GM06990 (cell line): ENCODE measurements around the gene EPHA7.

Source experiments
- DNase-seq: peaks from one replicate; pipeline ENCODE4 v3.0.0-alpha.2; 2011; ENCODE audit not compliant: insufficient read length; ENCODE audit errors: extremely low read depth
- H3K27me3 ChIP-seq: replicated peaks from 2 replicates; pipeline ENCODE4 v1.6.0; 2011; ENCODE audit warnings: low read length; ENCODE audit not compliant: control insufficient read depth, insufficient read depth
- H3K36me3 ChIP-seq: 2 replicates; pipeline ENCODE4 v1.5.1; 2011; ENCODE audit warnings: low read length; ENCODE audit not compliant: control insufficient read depth, insufficient read depth
- H3K4me3 ChIP-seq: replicated peaks from 2 replicates; pipeline ENCODE4 v1.5.1; 2011; ENCODE audit warnings: low read depth, mild to moderate bottlenecking, control low read depth, low read length
- TF ChIP-seq, protein P1 (sequence below): IDR thresholded peaks from 2 replicates; pipeline ENCODE4 v1.5.1; 2011; ENCODE audit warnings: low read length, control low read depth, mild to moderate bottlenecking, inconsistent platforms; ENCODE audit not compliant: insufficient read depth, poor library complexity, severe bottlenecking

The EPHA7 gene

DNA sequence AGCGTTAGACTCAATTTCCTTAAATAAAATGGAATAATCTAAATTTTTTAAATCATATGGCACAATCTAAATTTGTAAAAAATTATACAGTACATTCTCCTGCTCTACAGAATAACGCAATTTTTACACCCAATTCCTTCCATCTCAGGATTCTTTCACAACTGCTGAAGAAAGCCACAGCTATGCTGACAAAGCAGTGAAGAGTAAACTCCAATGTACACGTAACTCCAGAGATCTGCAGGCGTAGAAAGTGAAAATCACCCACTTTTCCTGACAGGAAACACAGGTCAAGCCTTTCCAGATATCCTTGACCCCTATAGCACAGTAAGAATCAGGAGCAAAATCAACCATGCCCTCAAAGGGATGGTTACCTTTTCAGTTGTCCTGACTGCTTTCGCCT is 27.4 kb downstream of the EPHA7 start:
- H3K36me3 ChIP-seq = no peaks in the 10 kb centered on the region
- no peak for DNase-seq
- H3K27me3 ChIP-seq = no peaks in the 10 kb centered on the region
- H3K4me3 ChIP-seq = no peak overlapping the region
- TF ChIP-seq, protein P1, sequence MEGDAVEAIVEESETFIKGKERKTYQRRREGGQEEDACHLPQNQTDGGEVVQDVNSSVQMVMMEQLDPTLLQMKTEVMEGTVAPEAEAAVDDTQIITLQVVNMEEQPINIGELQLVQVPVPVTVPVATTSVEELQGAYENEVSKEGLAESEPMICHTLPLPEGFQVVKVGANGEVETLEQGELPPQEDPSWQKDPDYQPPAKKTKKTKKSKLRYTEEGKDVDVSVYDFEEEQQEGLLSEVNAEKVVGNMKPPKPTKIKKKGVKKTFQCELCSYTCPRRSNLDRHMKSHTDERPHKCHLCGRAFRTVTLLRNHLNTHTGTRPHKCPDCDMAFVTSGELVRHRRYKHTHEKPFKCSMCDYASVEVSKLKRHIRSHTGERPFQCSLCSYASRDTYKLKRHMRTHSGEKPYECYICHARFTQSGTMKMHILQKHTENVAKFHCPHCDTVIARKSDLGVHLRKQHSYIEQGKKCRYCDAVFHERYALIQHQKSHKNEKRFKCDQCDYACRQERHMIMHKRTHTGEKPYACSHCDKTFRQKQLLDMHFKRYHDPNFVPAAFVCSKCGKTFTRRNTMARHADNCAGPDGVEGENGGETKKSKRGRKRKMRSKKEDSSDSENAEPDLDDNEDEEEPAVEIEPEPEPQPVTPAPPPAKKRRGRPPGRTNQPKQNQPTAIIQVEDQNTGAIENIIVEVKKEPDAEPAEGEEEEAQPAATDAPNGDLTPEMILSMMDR = no peak

DNA sequence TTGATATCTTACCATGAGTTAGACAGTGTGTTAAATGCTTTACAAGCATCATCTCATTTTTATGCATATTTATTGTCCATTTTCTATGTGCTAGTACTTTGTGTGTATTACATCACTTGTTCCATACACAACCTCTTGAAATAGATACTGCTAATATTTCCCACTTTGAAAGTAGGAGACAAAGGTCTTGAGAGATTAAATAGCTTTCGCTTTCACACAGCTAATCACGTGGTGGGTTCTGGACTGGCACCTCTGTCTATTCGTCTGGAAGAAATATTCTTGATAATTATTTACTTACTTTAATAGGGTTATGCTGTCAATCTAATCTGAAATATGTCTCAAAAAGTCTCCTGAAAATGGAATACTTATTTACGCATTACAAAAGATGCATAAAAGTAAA is 30.2 kb downstream of the EPHA7 start:
- Histone ChIP-seq H3K36me3 (no peaks in the 10 kb centered on the region), H3K4me3 (no peak overlapping the region), H3K27me3 (no peaks in the 10 kb centered on the region)
- DNase-seq = no peak
- TF ChIP-seq, protein P1 = no peak

DNA sequence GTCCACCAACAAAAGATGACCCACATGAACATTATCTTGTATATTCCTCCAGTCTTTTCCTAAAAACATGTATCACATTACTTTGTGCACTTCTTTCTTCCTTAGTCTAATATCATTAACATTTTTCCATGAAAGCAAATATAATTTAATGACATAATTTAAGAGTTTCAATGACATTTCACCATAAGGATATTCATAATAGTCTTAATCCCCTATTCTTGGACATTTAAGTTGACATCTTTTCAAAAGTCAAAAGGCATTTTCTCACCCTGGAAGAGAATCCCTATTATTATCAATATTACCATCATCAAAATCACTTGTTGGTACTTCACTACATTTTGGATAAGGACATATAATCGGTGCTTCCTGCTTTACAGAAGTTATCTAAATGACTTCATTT is 31.3 kb downstream of the EPHA7 start:
- TF ChIP-seq, protein P1 = no peak
- H3K36me3 ChIP-seq = no peaks in the 10 kb centered on the region

DNA sequence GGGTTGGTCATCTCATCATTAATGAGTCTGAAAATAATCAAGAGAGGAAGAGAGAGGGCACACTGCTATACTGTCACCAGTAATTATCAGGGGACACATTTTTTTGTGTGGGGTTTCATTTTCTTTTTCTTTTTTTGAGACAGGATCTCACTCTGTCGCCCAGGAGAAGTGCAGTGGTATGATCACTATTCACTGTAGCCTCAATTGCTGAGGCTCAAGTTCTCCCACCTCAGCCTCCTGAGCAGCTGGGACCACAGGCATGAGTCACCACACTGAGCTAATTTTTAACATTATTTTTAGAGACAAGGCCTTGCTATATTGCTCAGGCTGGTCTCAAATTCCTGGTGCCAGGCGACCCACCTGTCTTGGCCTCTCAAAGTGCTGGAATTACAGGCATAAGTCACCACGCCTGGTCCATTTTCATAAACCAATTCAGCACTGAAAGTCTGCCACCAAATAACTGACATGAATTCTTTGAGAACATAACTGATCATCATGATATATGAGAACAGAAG is 43.3 kb downstream of the EPHA7 start:
- Histone ChIP-seq H3K4me3 (no peak overlapping the region), H3K27me3 (no peaks in the 10 kb centered on the region), H3K36me3 (no peaks in the 10 kb centered on the region)
- no peak for DNase-seq
- TF ChIP-seq, protein P1 = no peak

More for the DNA sequence above, 31.3 kb downstream of the EPHA7 start:
- no peaks in the 10 kb centered on the region for H3K27me3 ChIP-seq
- no peak for DNase-seq
- no peak overlapping the region for H3K4me3 ChIP-seq

DNA sequence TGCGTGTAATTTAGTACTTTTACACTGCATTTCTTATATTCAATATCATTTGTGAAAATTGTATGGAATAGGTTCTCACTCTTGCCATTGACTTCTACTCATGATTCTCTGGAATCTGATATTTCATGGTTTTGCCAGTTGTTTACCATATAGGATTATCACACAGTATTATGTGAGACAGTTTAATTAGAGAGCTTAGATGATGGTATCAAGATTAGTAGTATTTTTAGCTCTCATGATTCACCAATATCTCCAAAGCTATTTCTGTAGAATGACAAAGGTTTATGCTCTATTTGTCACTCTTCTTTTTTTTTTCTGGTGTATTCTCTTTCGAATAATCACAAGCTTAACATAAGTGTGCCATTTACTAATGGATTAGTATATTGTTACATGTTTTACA is 45.9 kb downstream of the EPHA7 start:
- Histone ChIP-seq H3K27me3 (no peaks in the 10 kb centered on the region), H3K4me3 (no peak overlapping the region), H3K36me3 (no peaks in the 10 kb centered on the region)
- TF ChIP-seq, protein P1 = no peak
- no peak for DNase-seq

DNA sequence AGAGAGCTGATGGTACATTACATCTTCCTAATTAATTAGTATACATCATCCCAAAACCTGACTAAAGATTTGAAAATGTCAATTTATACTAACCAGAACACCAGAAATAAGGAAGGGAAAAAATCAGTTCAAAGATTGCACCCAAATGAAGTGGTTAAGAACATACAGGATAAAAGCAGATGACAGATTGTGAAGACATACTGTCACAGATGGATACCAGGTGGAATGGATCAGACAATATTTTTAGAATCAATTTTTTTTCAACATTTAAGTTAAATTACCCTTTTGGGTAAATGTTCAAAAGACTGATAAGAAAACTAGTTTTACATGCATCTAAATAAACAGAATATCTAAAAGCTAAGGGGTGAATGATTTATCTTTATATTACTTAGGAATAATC is 47.6 kb downstream of the EPHA7 start:
- no peaks in the 10 kb centered on the region for H3K36me3 ChIP-seq
- TF ChIP-seq, protein P1 = no peak
- H3K4me3 ChIP-seq = no peak overlapping the region
- no peak for DNase-seq
- H3K27me3 ChIP-seq = no peaks in the 10 kb centered on the region
